Measurements from ENCODE around the gene MAML2. TPM values are rescaled to one million over a fixed set of nuclear protein-coding genes. Genes with fewer than 3 reads are reported as not detected.

MAML2 gene
- polyA plus RNA-seq, 3 donors: 0.57 to 7.6 (median 1.2) TPM

GRCh38 chr11:96282625-96283220, 60.3 kb downstream of the MAML2 start:
- no peaks in the 10 kb centered on the region for H3K79me2 ChIP-seq (ENCODE audit: insufficient read depth, low read length)
- peaks cover 39% of the 10 kb centered on the region for H3K4me1 Mint-ChIP-seq
- H3K9me3 ChIP-seq (replicated peaks in 1 of 2; ENCODE audit: control insufficient read depth in 1 of 2, insufficient read depth in 1 of 2, low read length in 2 of 2): no peaks in the 10 kb centered on the region
- no peaks in the 10 kb centered on the region for H3K27me3 Mint-ChIP-seq (ENCODE audit: low read depth in 3 of 3)
- no peak overlapping the region for H3K9ac ChIP-seq (ENCODE audit: insufficient read depth, low read length, poor library complexity, severe bottlenecking)
- H3K27ac ChIP-seq (ENCODE audit: low read depth in 1 of 2, low read length in 2 of 2): no peak overlapping the region
- H3K36me3 Mint-ChIP-seq: peaks cover 10 to 21% of the 10 kb centered on the region in 2 donors
- no peaks in the 10 kb centered on the region for H3K36me3 ChIP-seq (replicated peaks in 1 of 2; ENCODE audit: control insufficient read depth in 1 of 2, insufficient read depth in 2 of 2, low read length in 2 of 2)
- no peaks in the 10 kb centered on the region for H3K27me3 ChIP-seq (ENCODE audit: control insufficient read depth in 2 of 2, insufficient read depth in 2 of 2, low read length in 2 of 2)
- H3K4me3 Mint-ChIP-seq: no peak overlapping the region
- WGBS (ENCODE audit: insufficient coverage): no CpG with 5 or more reads among the region's 2 CpGs
- intact Hi-C loops (cut with micrococcal nuclease): no loop called here
- TF ChIP-seq CTCF (IDR thresholded peaks at IDR 0.05): no peak
- H3K27ac Mint-ChIP-seq: peak overlapping the region in 2 of 7 donors; percentile 47 to 54
- H2AFZ ChIP-seq (ENCODE audit: insufficient read depth, low read depth, low read length, poor library complexity, severe bottlenecking): no peak overlapping the region
- no peak overlapping the region for H3K4me2 ChIP-seq (replicated peaks; ENCODE audit: extremely low read depth, low read length, poor library complexity, severe bottlenecking)
- peaks cover 4 to 10% of the 10 kb centered on the region in 2 donors for H3K4me1 ChIP-seq (ENCODE audit: control insufficient read depth in 1 of 2, insufficient read depth in 2 of 2, low read length in 2 of 2)
- no peaks in the 10 kb centered on the region for H4K20me1 ChIP-seq (ENCODE audit: insufficient read depth, low read length)
- H3K9me3 Mint-ChIP-seq: peaks cover 0 to 5% (median 4%) of the 10 kb centered on the region in 7 donors
- no peak overlapping the region for H3K4me3 ChIP-seq (replicated peaks in 1 of 3; ENCODE audit: low read depth in 2 of 3, low read length in 3 of 3)
- DNase-seq: no peak

DNA sequence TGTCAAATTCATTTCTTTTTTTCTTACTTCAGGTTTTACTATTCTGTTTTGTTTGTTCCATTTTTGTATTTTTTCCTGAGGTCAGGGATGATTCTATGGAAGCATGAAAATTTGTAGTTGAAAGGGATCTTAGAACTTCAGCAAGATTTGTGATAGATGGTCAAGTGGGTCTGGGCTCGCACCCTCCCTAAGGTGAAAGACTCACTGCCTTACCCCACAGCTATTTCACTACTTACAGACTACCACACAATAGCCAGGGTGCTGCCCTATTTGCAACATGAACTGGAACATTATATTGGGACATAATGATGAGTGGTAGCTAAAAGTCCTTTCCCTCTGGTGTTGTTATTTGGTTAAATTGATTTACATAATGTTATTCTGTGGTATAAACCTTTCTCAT, 62.6 kb downstream of the MAML2 start:
- Mint-ChIP-seq H3K9me3 (no peaks in the 10 kb centered on the region), H3K36me3 (peaks cover 6 to 18% of the 10 kb centered on the region in 2 donors), H3K4me3 (no peak overlapping the region), H3K27me3 (ENCODE audit: low read depth in 3 of 3) (no peaks in the 10 kb centered on the region), H3K27ac (no peak overlapping the region), H3K4me1 (peaks cover 54% of the 10 kb centered on the region)
- peaks cover 19 to 24% of the 10 kb centered on the region in 2 donors for H3K4me1 ChIP-seq (ENCODE audit: control insufficient read depth in 1 of 2, insufficient read depth in 2 of 2, low read length in 2 of 2)
- no peaks in the 10 kb centered on the region for H3K79me2 ChIP-seq (ENCODE audit: insufficient read depth, low read length)
- no peak overlapping the region for H3K27ac ChIP-seq (ENCODE audit: low read depth in 1 of 2, low read length in 2 of 2)
- H3K9me3 ChIP-seq (replicated peaks in 1 of 2; ENCODE audit: control insufficient read depth in 1 of 2, insufficient read depth in 1 of 2, low read length in 2 of 2): no peaks in the 10 kb centered on the region
- H4K20me1 ChIP-seq (ENCODE audit: insufficient read depth, low read length): no peaks in the 10 kb centered on the region
- H2AFZ ChIP-seq (ENCODE audit: insufficient read depth, low read depth, low read length, poor library complexity, severe bottlenecking): no peak overlapping the region
- no peak overlapping the region for H3K4me2 ChIP-seq (replicated peaks; ENCODE audit: extremely low read depth, low read length, poor library complexity, severe bottlenecking)
- no peak overlapping the region for H3K9ac ChIP-seq (ENCODE audit: insufficient read depth, low read length, poor library complexity, severe bottlenecking)
- no CpG with 5 or more reads among the region's 1 CpG for WGBS (ENCODE audit: insufficient coverage)
- TF ChIP-seq CTCF (IDR thresholded peaks at IDR 0.05): no peak
- intact Hi-C loops (cut with micrococcal nuclease): no loop called here
- no peaks in the 10 kb centered on the region for H3K36me3 ChIP-seq (replicated peaks in 1 of 2; ENCODE audit: control insufficient read depth in 1 of 2, insufficient read depth in 2 of 2, low read length in 2 of 2)
- DNase-seq: no peak
- no peak overlapping the region for H3K4me3 ChIP-seq (replicated peaks in 1 of 3; ENCODE audit: low read depth in 2 of 3, low read length in 3 of 3)
- no peaks in the 10 kb centered on the region for H3K27me3 ChIP-seq (ENCODE audit: control insufficient read depth in 2 of 2, insufficient read depth in 2 of 2, low read length in 2 of 2)
